Cardiac fibroblast (primary cell): Measurements from ENCODE around the gene P2RY12.

Experiments
- DNase-seq, 2 donors: peaks; one replicate each; pipeline versions ENCODE4 v3.0.0 to v3.0.0-alpha.2; 2010; ENCODE audit warnings: low read depth in 2 of 2
- H3K4me3 ChIP-seq, 2 donors: replicated peaks in 1 of 2; 1 replicate in 1 of 2; 2 replicates in 1 of 2; pipeline ENCODE4 v1.5.1; 2011; ENCODE audit warnings: low read depth in 2 of 2, low read length in 2 of 2, mild to moderate bottlenecking in 2 of 2, moderate library complexity in 1 of 2
- CTCF ChIP-seq: IDR thresholded peaks from one replicate; pipeline ENCODE4 v1.5.1; 2011; ENCODE audit warnings: low read depth, mild to moderate bottlenecking, low read length, inconsistent platforms

The P2RY12 gene

GRCh38 chr3:151384741-151385174 lies at the start of gene P2RY12:
TSS of gene P2RY12 (minus strand) at chr3:151384753. CDS start at chr3:151338845, 45,908 bp downstream.
- no peak for DNase-seq
- H3K4me3 ChIP-seq = no peak within 1 kb of the TSS

GRCh38 chr3:151432616-151433372 lies 48.2 kb upstream of the P2RY12 start:
- TF ChIP-seq CTCF = no peak
- DNase-seq = no peak
- H3K4me3 ChIP-seq = no peak overlapping the region

More at GRCh38 chr3:151384741-151385174, at the start of gene P2RY12:
- no peak for TF ChIP-seq CTCF

GRCh38 chr3:151431940-151432339 lies 47.4 kb upstream of the P2RY12 start:
- peak; percentile 71 to 77 for DNase-seq
- H3K4me3 ChIP-seq = no peak overlapping the region
- TF ChIP-seq CTCF = no peak

GRCh38 chr3:151430821-151431484 lies 46.4 kb upstream of the P2RY12 start:
- DNase-seq = peak; percentile 27 to 66
- no peak for TF ChIP-seq CTCF
- no peak overlapping the region for H3K4me3 ChIP-seq

- no peak for DNase-seq
- no peak overlapping the region for H3K4me3 ChIP-seq
- no peak for TF ChIP-seq CTCF
Measured at GRCh38 chr3:151428386-151428785, 43.8 kb upstream of the P2RY12 start.

- H3K4me3 ChIP-seq = no peak overlapping the region
- DNase-seq = no peak
- TF ChIP-seq CTCF = no peak
Measured at GRCh38 chr3:151426341-151426657, 41.7 kb upstream of the P2RY12 start.
